ENCODE measurements around the gene GLIS1.

The GLIS1 gene

GRCh38 chr1:53728196-53728595 lies 10.8 kb downstream of the GLIS1 start:
- TF ChIP-seq CTCF (IDR thresholded peaks at IDR 0.05; ENCODE audit: low read depth, low read length) = no peak
- no peak overlapping the region for H3K4me3 ChIP-seq (ENCODE audit: low read depth, low read length)

GRCh38 chr1:53727461-53728092 lies 11.4 kb downstream of the GLIS1 start:
- TF ChIP-seq CTCF (IDR thresholded peaks at IDR 0.05; ENCODE audit: low read depth, low read length) = no peak
- H3K4me3 ChIP-seq (ENCODE audit: low read depth, low read length) = no peak overlapping the region

GRCh38 chr1:53726009-53726600 lies 12.9 kb downstream of the GLIS1 start:
- TF ChIP-seq CTCF (IDR thresholded peaks at IDR 0.05; ENCODE audit: low read depth, low read length) = no peak
- no peak overlapping the region for H3K4me3 ChIP-seq (ENCODE audit: low read depth, low read length)

GRCh38 chr1:53725238-53725689 lies 13.7 kb downstream of the GLIS1 start:
- H3K4me3 ChIP-seq (ENCODE audit: low read depth, low read length) = no peak overlapping the region
- no peak for TF ChIP-seq CTCF (IDR thresholded peaks at IDR 0.05; ENCODE audit: low read depth, low read length)

GRCh38 chr1:53722025-53722424 lies 16.9 kb downstream of the GLIS1 start:
- no peak for TF ChIP-seq CTCF (IDR thresholded peaks at IDR 0.05; ENCODE audit: low read depth, low read length)
- H3K4me3 ChIP-seq (ENCODE audit: low read depth, low read length) = no peak overlapping the region

- H3K4me3 ChIP-seq (ENCODE audit: low read depth, low read length) = no peak overlapping the region
- no peak for TF ChIP-seq CTCF (IDR thresholded peaks at IDR 0.05; ENCODE audit: low read depth, low read length)
Measured at GRCh38 chr1:53721088-53721487, 17.9 kb downstream of the GLIS1 start.

GRCh38 chr1:53719469-53719868 lies 19.5 kb downstream of the GLIS1 start:
- TF ChIP-seq CTCF (IDR thresholded peaks at IDR 0.05; ENCODE audit: low read depth, low read length) = no peak
- H3K4me3 ChIP-seq (ENCODE audit: low read depth, low read length) = no peak overlapping the region

Measured in WI38 (cell line).